ENCODE measurements around the gene LAG3.
A peak's percentile ranks its signal among the peaks of the same experiment; 100 is the strongest.

GRCh38 chr12:6771091-6771495, 1.2 kb upstream of the LAG3 start:
- TF ChIP-seq CTCF (IDR thresholded peaks at IDR 0.05), result no peak
- peak in 1 of 2 donors; percentile 34 for TF ChIP-seq POLR2A (IDR thresholded peaks at IDR 0.05)
